Stimulated activated CD4-positive, alpha-beta T cell treated with anti-CD3 and anti-CD28 coated beads, Interleukin-4, amount 100 ng/mL, for 4 hours (primary cell): ENCODE measurements around the gene OR7C1.
"Not testable (repeated sequence)": the region's sequence is repeated elsewhere in the genome, so short reads cannot be mapped to it uniquely, and the experiment has no call there.

Experiments
- DNase-seq, 2 experiments: peaks; one replicate each; pipeline ENCODE4 v3.0.0-alpha.2; 2020

The OR7C1 gene

DNA sequence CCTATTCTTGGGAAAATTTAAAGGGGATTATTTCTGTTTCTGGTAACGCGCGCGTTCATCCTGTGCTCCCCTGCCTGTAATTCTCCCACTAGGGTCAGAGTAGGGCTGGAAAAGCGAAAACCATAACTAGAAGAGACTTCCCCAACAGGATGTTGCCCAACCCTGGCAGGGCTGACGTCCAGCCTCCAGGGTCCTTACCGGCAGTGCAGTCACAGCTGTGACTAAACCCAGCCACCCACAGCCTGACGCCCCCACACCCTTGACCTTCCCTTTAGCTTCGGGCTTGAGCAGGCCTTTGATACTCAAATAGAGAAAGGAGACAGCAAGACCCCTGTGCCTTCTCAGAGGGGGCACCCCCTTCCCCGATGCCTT, 50.3 kb downstream of the OR7C1 start:
- DNase-seq = not testable (repeated sequence)

DNA sequence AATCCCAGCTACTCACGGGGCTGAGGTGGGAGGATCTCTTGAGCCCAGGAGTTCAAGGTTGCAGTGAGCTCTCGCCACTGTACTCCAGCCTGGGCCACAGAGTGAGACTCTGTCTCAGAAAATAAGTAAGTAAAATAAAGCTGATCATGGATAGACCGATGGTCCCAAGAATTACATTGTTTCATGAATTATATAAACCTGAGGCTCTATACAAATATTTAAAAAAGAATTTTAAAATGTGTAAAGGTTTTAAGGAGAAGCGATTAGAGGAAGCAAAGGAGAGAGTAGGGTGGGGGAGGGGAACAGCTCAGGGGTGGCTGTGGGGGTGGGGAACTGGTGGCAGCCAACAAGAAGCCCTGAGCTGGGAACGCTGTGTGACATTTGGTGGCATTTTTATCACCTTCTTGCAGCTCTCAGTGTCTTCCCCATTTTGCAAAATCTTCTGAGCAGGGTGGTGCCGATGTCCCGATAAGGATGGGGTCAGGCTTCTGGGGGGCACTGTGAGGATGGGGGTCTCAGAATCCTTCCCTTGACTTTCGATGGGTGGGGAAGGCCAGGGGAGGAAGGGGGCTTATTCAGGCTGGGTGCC, 51.5 kb downstream of the OR7C1 start:
- not testable (repeated sequence) for DNase-seq

DNA sequence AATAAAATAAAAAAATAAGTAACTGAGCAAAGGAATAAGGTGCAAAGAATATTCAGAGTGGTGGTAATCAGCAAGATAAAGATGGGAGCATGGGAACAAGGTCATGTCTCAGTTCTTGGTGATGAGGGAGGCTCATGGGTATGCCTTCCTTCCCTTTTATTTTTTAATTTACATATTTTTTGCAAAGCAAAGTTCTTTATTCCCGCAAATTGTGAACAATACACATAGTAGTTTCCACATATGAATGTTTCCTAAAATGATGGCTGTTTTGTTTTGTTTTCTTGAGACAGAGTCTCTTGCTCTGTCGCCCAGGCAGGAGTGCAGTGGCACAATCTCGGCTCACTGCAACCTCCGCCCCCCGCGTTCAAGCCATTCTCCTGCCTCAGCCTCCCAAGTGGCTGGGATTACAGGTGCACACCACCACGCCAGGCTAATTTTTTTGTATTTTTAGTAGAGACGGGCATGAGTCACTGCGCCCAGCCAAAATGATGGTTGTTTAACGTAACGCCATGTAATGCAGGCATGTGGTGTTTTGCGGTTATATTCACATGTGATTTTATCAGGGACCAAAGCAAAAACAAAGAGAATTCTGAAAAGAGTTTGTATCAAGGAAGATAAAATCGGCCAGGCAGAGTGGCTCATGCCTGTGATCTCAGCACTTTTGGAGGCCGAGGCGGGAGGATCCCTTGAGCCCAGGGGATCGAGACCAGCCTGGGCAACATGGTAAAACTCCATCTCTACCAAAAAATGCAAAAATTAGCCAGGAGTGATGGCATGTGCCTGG, 52.2 kb downstream of the OR7C1 start:
- DNase-seq = no peak

DNA sequence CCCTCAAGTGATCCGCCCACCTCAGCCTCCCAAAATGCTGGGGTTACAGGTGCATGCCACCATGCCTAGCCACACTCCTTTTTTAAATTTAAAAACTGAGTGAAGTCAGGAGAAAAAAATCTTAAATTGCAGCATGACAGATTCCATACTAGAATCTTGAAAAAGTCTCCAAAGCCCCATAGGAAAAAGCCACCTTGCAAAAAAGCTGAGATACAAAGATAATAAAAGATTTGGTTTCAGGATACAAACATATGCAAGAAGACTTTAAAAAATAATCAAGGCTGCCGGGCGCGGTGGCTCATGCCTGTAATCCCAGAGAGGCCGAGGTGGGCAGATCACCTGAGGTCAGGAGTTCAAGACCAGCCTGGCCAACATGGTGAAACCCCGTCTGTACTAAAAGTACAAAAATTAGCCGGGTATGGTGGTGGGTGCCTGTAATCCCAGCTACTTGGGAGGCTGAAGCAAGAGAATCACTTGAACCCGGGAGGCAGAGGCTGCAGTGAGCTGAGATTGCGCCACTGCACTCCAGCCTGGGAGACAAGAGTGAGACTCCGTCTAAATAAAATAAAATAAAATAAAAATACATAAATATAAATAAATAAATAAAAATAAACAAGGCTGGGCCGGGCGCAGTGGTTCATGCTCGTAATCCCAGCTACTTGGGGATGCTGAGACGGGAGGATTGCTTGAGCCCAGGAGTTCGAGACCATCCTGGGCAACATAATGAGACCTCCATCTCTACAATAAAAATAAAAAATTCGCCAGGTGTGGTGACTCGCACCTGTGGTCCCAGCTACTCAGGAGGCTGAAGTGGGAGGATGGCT, 53.1 kb downstream of the OR7C1 start:
- not testable (repeated sequence) for DNase-seq

DNA sequence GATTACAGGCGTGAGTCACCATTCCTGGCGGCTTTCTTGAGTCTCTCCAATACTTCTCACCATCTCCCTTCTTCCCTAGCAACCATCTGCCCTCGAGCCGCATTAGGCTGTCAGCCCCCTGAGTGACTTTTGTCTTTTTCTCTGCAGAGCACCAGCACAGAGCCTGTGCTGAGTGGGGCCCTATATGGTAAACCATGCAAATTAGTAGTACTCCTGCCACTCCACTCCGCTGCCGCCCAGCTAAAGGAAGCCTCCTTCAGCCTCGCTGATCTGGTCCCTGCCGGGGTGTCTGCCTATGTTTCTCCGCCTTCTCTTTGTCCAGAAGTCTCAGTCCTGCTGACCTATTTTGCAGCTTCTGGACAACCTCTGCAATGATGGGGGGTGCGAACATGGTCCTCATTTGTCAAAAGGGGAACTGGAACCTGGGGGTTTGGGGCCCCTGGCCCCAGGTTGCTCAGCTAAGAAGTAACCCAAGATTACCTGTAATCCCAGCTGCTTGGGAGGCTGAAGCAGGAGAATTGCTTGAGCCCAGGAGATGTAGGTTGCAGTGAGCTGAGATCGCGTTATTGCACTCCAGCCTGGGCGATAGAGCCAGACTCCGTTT, 54.3 kb downstream of the OR7C1 start:
- not testable (repeated sequence) for DNase-seq

DNA sequence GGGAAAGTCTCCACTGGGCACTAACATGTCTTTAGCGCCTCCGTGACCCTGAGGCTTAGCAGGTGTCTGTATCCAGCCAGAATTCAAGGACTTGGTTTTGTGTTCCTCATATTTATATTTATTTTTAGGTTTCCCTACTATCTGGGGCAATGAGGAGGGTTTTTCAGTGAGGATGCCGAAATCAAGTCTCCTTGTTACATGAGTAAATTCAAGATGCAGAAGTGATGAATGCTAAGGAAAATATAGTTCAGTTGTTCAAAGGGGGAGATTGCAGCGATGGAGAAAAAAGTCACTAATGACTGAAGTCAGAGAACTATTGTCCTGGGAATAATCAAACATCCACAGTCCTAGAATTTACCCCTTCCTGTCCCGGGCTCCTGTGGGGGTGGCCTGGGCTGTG, 55.8 kb downstream of the OR7C1 start:
- DNase-seq = no peak

DNA sequence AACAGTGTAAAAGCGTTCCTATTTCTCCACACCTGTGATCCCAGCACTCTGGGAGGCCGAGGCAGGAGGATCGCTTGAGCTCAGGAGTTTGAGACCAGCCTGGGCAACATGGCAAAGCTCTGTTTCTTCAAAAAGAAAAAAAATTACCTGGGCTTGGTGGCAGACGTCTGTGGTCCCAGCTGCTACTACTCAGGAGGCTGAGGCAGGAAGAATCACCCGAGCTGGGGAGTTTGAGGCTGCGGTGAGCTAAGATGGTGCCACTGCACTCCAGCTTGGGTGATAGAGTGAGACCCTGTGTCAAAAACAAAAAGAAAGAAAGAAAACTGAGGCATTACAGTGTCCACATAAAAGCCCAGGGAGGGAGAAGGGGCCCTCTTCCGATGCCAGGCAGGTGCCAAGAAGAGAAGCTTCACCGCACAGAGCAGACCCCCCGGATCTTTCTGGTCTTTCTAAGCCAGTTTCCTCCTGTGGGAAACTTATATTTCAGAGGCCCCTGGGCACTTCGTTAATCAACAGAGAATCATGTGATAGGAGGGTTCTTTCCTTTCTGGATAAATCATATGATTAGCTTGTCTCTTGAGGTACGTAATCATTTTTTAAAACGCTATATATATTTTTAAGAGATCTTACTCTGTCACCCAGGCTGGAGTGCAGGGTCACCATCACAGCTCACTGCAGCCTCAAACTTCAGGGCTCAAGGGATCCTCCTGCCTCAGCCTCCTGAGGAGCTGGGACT, 56.7 kb downstream of the OR7C1 start, which contains the start of gene ADGRE2:
Gene ADGRE2, minus strand, starts transcription at position 451 of the 736 bp plus-strand sequence. CDS start 1,804 bp downstream, outside the sequence.
- not testable (repeated sequence) for DNase-seq

DNA sequence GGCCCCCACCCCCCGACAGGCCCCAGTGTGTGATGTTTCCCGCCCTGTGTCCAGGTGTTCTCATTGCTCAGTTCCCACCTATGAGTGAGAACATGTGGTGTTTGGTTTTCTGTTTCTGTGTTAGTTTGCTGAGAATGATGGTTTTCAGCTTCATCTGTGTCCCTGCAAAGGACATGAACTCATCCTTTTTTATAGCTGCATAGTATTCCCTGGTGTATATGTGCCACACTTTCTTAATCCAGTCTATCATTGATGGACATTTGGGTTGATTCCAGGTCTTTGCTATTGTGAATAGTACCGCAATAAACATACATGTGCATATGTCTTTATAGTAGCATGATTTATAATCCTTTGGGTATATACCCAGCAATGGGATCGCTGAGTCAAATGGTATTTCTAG, 57.3 kb downstream of the OR7C1 start:
- DNase-seq = not testable (repeated sequence)

DNA sequence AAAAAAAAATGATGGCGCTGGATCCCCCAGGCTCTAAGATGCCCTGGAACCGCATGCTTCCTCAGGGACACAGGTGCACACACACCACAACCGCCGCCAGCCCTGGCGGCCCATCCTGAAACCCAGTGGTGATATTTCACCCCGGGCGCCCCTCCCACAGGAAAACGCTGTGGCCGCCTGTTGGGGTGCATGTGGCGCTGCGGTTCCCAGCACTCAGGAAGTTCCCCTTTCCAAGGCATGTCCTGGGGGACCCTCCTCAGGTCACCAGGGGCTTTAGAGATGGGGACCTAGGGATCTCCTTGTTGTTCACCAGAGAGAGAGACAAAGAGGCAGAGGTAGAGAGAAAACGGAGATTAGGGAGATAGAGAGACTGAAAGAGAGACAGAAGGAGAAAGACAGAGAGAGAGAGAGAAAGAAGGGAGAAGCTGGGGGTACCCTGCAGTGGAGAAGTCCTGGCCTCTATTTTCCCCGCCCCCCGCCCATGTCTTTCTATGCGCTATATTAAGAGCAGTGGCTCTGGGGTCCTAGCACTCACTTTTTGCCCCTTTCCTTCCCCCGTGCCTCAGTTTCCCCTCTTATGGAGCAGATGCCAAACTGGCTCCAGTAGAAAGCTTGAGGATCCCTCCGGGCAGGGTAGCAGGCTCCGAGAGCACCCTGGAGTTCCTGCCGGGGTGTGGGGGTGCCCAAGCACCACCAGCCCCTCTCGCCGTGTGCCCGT, 59.0 kb downstream of the OR7C1 start:
- no peak for DNase-seq

DNA sequence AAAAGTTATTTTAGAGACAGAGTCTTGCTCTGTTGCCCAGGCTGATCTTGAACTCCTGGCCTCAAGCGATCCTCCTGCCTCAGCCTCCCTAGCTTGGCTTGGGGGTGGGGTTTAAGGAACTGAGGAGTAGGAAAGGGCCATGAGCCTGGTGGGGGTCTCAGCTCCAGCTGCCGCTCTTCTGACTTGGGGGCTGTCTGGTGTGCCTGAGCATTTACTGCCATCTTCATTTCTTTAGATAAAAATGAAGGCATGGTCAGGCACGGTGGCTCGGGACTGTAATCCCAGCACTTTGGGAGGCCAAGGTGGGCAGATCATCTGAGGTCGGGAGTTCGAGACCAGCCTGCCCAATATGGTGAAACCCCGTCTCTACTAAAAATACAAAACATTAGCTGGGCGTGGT, 59.7 kb downstream of the OR7C1 start:
- not testable (repeated sequence) for DNase-seq

DNA sequence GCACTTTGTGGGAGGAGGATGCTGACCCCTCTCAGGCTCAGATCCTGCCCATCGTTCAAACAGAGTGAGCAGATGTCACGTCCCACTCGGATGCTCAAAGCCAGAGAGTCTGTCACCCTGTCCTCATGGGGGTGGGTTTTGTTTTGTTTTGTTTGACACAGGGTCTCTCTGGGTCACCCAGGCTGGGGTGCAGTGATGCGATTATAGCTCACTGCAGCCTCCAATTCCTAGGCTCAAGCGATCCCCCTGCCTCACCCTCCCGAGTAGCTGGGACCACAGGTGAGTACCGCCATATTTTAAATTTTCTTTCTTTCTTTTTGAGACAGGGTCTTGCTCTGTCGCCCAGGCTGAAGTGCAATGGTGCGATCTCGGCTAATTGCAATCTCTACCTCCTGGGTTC, 60.6 kb downstream of the OR7C1 start:
- no peak for DNase-seq

DNA sequence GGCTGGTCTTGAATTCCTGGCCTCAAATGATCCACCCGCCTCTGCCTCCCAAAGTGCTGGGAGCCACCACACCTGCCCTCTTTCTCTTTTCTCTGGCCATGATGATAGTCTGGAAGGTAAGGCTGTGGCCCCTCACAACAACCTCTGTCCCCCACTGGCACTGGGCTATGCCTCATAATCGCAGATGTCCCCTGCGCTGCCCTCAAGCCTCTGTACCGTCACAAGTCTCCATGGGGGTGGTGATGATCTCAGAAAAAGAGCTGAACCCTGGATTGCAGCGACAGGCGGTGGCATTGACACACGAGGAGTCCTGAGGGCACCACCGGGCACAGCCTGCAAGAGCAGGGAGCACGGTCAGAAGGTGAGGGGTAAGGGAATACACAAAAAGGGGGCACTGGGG, 61.3 kb downstream of the OR7C1 start:
- not testable (repeated sequence) for DNase-seq

DNA sequence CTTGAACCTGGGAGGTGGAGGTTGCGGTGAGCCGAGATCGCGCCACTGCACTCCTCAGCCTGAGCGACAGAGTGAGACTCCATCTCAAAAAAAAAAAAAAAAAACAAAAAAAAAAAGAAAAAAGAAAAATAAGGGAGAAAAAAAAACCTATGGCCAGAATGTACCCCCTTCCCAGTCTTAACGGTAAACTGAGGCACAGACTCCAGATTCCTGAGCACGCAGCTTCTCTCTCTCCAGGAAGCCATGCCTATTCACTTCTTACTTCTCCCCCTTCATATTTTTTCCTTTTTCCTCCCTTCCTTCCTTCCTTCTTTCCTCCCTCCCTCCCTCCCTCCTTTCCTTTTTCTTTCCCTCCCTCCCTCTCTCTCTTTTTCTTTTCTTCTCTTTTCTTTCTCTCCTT, 62.0 kb downstream of the OR7C1 start:
- DNase-seq = no peak

DNA sequence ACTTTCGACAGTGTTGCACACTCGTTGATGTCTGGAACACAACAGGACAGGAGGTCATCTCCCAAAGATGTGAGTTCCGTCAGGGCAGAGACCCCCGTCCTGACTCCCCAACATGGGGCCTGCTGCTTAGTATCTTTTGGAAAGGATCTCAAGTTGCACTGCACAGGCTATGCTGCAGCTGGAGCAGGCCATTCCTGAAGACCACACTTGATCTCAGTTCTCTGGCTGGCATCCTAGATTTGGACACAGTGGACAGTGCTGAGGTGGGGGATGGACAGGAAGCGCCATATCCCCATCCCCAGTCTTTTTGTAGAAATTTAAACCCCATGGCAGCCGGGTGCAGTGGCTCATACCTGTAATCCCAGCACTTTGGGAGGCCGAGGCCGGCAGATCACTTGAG, 62.5 kb downstream of the OR7C1 start:
- DNase-seq = no peak

DNA sequence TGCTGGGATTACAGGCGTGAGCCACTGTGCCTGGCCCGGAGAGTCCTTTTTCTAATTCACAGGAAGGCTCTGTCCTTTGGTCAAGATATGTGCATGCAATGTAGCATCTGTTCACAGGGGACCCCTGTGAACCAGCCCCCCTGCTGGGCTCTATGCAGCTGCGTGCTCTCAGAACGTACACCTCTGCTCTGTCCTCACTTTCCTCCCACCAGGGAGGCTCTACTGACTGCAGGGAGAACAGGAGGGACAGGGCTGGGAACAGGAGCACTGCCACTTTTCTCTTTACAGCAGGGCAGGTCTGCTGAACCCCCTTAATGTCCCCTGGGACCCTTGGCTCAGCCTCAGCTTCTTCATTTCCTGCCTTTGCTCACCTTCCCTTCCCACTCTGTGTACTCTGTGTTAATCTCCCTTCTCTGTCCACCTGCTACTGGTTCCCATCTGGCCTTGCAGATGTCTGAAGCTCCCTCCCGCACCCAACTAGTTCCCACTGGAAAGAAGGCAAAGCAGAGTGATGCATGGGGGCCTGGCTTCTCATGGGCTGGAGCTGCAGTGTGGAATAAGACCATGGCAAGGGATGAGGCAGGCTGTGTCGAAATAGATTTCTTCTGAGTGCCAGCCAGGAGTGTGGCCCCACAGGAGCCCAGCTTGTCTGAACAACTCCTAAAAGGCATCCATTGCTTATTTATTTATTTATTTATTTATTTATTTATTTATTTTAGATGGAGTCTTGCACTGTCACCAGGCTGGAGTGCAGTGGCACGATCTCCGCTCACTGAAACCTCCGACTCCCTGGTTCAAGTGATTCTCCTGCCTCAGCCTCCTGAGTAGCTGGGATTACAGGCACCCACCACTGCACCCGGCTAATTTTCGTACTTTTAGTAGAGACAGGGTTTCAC, 63.8 kb downstream of the OR7C1 start:
- DNase-seq = no peak

DNA sequence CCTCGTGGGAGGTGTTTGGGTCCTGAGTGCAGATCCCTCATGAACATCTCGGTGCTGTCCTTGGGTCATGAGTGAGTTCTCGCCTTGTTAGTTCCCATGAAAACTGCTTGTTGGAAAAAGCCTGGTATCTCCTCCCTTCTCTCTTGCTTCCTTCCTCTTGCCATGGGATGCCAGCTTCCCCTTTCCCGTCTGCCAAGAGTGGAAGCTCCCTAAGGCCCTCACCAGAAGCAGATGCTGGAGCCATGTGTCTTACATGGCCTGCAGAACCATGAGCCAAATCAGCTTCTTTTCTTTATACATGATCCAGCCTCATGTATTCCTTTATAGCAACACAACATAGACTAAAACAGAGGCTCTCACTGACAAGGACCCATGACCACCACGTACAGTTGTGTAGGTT, 64.8 kb downstream of the OR7C1 start:
- DNase-seq = no peak

DNA sequence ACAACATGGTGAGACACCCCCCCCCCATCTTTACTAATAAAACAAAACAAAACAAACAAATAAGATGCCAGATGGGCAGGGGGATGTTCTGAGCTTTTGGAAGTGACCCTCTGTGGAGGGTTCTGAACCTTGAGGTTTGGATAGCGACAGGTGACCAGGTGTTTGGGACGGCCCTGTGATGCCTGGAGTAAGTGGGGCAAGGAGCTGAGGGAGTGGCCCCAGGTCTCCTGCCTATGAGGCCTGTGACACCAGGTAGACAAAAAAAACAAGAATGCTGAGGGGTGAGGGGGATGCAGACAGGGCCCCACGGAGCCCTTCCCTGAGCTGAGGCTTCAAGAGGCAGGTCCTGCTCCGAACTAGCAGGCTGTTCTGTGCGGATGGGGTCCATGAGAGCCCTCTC, 65.8 kb downstream of the OR7C1 start:
- no peak for DNase-seq

DNA sequence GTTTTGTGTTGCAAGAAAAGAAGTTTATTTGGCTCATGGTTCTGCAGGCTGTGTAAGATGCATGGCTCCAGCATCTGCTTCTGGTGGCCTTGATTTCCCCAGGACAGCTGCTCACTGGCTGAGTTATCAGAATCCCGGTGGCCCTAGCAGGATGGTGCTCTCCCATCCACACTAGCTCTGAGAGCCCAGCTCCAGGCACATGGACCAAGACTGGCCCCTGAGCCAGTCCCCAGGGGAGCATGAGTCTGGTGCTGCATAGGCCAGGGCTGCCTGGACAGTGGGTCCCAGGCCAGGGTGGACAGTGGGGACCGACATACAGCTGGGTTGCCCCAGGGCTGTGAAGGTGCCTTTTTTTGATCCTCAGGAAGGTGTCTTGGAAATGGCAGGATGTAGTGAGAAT, 67.0 kb downstream of the OR7C1 start:
- no peak for DNase-seq

DNA sequence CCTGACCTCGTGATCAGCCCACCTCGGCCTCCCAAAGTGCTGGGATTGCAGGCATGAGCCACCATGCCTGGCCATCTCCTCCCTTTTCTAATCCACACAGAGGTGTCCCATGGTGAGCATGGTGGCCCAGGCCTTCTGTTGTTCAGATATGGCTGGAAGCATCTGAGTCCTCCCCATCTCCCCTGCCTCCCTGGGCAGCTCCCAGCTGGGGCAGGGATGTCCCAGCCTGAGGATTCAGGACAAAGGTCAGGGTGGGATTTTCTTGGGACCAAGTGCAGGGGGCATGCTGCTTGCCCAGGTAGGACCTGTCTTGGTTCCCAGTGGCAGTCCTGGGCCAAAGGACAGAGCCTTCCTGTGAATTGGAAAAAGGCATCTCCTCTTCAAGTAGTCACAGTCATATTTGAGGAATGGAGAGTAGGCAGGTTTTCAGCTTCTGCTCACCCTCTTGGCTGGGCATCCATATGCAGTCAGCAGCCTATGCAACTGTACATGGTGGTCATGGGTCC, 67.5 kb downstream of the OR7C1 start:
- no peak for DNase-seq

DNA sequence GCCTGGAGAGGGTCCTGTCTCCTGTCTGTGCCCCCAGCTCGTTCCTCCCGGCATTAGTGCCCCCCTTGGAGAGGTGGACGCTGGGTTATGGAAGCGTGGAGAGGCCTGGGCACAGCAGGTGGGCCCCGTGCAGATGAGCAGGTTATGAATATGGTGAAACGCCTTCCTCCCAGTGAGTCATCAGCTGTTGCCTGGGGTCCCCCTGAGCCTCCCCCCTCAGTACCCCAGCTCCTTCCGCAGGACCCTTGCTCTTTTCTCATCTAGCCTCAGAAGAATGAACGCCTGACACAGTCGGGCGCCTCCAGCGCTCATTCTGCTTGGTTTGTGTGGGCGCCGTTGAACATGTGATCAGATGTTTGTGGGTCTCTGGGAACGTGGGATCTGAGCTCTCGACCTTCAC, 69.1 kb downstream of the OR7C1 start:
- not testable (repeated sequence) for DNase-seq

DNA sequence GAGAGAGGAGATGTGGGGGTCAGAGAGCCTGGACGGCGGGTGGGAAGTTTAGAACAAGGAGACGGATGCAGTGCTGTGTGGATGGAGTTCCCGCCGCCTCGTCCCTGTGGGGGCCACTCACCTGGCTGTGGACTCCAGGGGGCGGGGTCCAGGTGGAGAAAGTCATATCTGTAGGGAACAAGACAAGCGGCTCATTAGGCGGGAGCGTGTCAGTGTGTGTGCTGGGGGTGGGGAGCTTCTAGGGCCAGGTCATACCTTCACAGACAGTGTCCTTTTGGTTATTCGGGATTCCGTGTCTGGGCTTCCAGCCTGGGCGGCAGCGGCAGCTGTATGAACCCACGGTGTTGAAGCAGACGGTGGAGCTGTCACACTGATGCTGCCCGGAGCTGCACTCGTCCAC, 69.6 kb downstream of the OR7C1 start:
- not testable (repeated sequence) for DNase-seq
